ENCODE data around the gene EDDM13. TPM values are rescaled to one million over a fixed set of nuclear protein-coding genes. Genes with fewer than 3 reads are reported as not detected.

EDDM13 gene
- total RNA-seq, 3 donors from 2014 or later (not counting 1 experiment from before 2014, with no cell fraction given) = 1.5 to 3.1 (median 2.6) TPM

- Mint-ChIP-seq H3K27ac (no peak overlapping the region), H3K27me3 (ENCODE audit: low read depth in 2 of 2) (no peaks in the 10 kb centered on the region), H3K4me3 (no peak overlapping the region)
Measured at GRCh38 chr19:56295531-56296455, 23.2 kb downstream of the EDDM13 start.

DNA sequence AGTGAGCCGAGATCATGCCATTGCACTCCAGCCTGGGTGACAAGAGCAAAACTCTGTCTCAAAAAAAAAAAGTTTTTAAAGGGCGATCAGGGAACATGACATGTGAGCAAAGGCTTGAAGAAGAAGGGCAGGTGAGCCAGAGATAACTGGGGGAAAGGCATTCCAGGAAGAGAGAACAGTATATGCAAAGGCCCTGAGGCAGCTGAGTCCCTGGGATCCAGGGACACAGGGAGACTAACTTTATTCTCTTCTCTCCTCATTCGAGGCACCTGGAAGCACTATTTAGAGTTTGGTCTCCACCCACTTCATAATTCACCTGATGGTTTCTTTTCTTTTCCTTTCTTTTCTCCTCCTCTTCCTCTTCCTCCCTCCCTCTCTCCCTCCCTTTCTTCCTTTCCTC is 24.5 kb downstream of the EDDM13 start:
- Histone ChIP-seq H3K9me3 (ENCODE audit: control insufficient read depth, insufficient read depth, low read length) (no peaks in the 10 kb centered on the region), H3K4me3 (ENCODE audit: low read length) (no peak overlapping the region), H3K4me1 (ENCODE audit: control insufficient read depth, insufficient read depth, low read length) (peaks cover 8% of the 10 kb centered on the region), H3K27ac (ENCODE audit: low read length) (no peak overlapping the region), H3K27me3 (ENCODE audit: control insufficient read depth, insufficient read depth, low read length) (no peaks in the 10 kb centered on the region), H3K36me3 (ENCODE audit: control insufficient read depth, insufficient read depth, low read length) (no peaks in the 10 kb centered on the region)
- no peaks in the 10 kb centered on the region for H3K9me3 Mint-ChIP-seq
- intact Hi-C loops (cut with micrococcal nuclease) = no loop called here
- no peaks in the 10 kb centered on the region for H3K36me3 Mint-ChIP-seq
- no peak overlapping the region for H3K4me3 Mint-ChIP-seq
- ATAC-seq (no peak), DNase-seq (no peak)
- TF ChIP-seq, protein P1, sequence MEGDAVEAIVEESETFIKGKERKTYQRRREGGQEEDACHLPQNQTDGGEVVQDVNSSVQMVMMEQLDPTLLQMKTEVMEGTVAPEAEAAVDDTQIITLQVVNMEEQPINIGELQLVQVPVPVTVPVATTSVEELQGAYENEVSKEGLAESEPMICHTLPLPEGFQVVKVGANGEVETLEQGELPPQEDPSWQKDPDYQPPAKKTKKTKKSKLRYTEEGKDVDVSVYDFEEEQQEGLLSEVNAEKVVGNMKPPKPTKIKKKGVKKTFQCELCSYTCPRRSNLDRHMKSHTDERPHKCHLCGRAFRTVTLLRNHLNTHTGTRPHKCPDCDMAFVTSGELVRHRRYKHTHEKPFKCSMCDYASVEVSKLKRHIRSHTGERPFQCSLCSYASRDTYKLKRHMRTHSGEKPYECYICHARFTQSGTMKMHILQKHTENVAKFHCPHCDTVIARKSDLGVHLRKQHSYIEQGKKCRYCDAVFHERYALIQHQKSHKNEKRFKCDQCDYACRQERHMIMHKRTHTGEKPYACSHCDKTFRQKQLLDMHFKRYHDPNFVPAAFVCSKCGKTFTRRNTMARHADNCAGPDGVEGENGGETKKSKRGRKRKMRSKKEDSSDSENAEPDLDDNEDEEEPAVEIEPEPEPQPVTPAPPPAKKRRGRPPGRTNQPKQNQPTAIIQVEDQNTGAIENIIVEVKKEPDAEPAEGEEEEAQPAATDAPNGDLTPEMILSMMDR (IDR thresholded peaks at IDR 0.05) = no peak
- no peaks in the 10 kb centered on the region for H3K27me3 Mint-ChIP-seq (ENCODE audit: low read depth in 2 of 2)
- 90% methylated on average over 3 of the region's 3 CpGs for WGBS (ENCODE audit: insufficient coverage)
- no peak overlapping the region for H3K27ac Mint-ChIP-seq
- peaks cover 7 to 8% of the 10 kb centered on the region in 2 donors for H3K4me1 Mint-ChIP-seq

More at GRCh38 chr19:56295531-56296455, 23.2 kb downstream of the EDDM13 start:
- H3K4me3 ChIP-seq (ENCODE audit: low read length) = no peak overlapping the region
- H3K4me1 ChIP-seq (ENCODE audit: control insufficient read depth, insufficient read depth, low read length) = no peaks in the 10 kb centered on the region
- intact Hi-C loops (cut with micrococcal nuclease) = no loop called here
- H3K9me3 ChIP-seq (ENCODE audit: control insufficient read depth, insufficient read depth, low read length) = no peaks in the 10 kb centered on the region
- no peaks in the 10 kb centered on the region for H3K4me1 Mint-ChIP-seq
- H3K9me3 Mint-ChIP-seq = no peaks in the 10 kb centered on the region
- no peak for ATAC-seq
- DNase-seq = no peak
- H3K36me3 Mint-ChIP-seq = no peaks in the 10 kb centered on the region
- 95% methylated on average over 21 of the region's 22 CpGs for WGBS (ENCODE audit: insufficient coverage)
- TF ChIP-seq, protein P1 (IDR thresholded peaks at IDR 0.05) = no peak
- no peaks in the 10 kb centered on the region for H3K27me3 ChIP-seq (ENCODE audit: control insufficient read depth, insufficient read depth, low read length)
- no peaks in the 10 kb centered on the region for H3K36me3 ChIP-seq (ENCODE audit: control insufficient read depth, insufficient read depth, low read length)
- H3K27ac ChIP-seq (ENCODE audit: low read length) = no peak overlapping the region

- 97% methylated on average over 3 of the region's 3 CpGs for WGBS (ENCODE audit: insufficient coverage)
- Mint-ChIP-seq H3K36me3 (no peaks in the 10 kb centered on the region), H3K27ac (peak overlapping the region in 1 of 2 donors; percentile 81), H3K4me3 (no peak overlapping the region), H3K9me3 (no peaks in the 10 kb centered on the region), H3K4me1 (peaks cover 13 to 26% of the 10 kb centered on the region in 2 donors), H3K27me3 (ENCODE audit: low read depth in 2 of 2) (no peaks in the 10 kb centered on the region)
- H3K4me1 ChIP-seq (ENCODE audit: control insufficient read depth, insufficient read depth, low read length) = peaks cover 17% of the 10 kb centered on the region
- no peak overlapping the region for H3K4me3 ChIP-seq (ENCODE audit: low read length)
- TF ChIP-seq, protein P1 (IDR thresholded peaks at IDR 0.05) = no peak
- ATAC-seq (no peak), DNase-seq (no peak)
- intact Hi-C loops (cut with micrococcal nuclease) = no loop called here
- no peaks in the 10 kb centered on the region for H3K27me3 ChIP-seq (ENCODE audit: control insufficient read depth, insufficient read depth, low read length)
- H3K36me3 ChIP-seq (ENCODE audit: control insufficient read depth, insufficient read depth, low read length) = no peaks in the 10 kb centered on the region
- H3K9me3 ChIP-seq (ENCODE audit: control insufficient read depth, insufficient read depth, low read length) = no peaks in the 10 kb centered on the region
- no peak overlapping the region for H3K27ac ChIP-seq (ENCODE audit: low read length)
Measured at GRCh38 chr19:56299688-56300087, 27.1 kb downstream of the EDDM13 start.
